ENCODE results near the gene ATF1.

GRCh38 chr12:50772877-50773276 is 9.0 kb downstream of the ATF1 start:
- TF ChIP-seq CTCF (IDR thresholded peaks at IDR 0.05) (no peak), EZH2phosphoT487 (IDR thresholded peaks at IDR 0.05) (no peak), EZH2 (IDR thresholded peaks at IDR 0.05) (no peak)

All from neural progenitor cell (in vitro differentiated cells).